Renal cortex interstitium (tissue), 11 donors: ENCODE measurements around the gene CARD19. TPM values are rescaled to one million over a fixed set of nuclear protein-coding genes. Genes with fewer than 3 reads are reported as not detected.
A peak's percentile ranks its signal among the peaks of the same experiment; 100 is the strongest.
"Not testable (repeated sequence)": the region's sequence is repeated elsewhere in the genome, so short reads cannot be mapped to it uniquely, and the experiment has no call there.

ENCODE experiments used
- DNase-seq, 11 donors: peaks; one replicate each; pipeline ENCODE4 v3.0.0-alpha.2; 2013; ENCODE audit warnings: low read depth in 9 of 11, low spot score in 4 of 11; ENCODE audit errors: extremely low read depth in 1 of 11
- polyA plus RNA-seq, 3 donors: library from polyadenylated mRNA; unstranded; fragments of 120-200 nt; gene quantifications; one replicate each; pipeline ENCODE4 v1.2.1, GENCODE V29; 2013; ENCODE audit not compliant: insufficient read length in 3 of 3

Gene CARD19
- polyA plus RNA-seq, 3 donors = 17.5 to 26.2 (median 22.5) TPM

GRCh38 chr9:93093877-93094657 lies 1.9 kb upstream of the CARD19 start:
- DNase-seq = no peak

GRCh38 chr9:93094658-93095204 lies 1.3 kb upstream of the CARD19 start:
- peak in 4 of 11 donors; percentile 26 to 48 (median 45) for DNase-seq

DNA sequence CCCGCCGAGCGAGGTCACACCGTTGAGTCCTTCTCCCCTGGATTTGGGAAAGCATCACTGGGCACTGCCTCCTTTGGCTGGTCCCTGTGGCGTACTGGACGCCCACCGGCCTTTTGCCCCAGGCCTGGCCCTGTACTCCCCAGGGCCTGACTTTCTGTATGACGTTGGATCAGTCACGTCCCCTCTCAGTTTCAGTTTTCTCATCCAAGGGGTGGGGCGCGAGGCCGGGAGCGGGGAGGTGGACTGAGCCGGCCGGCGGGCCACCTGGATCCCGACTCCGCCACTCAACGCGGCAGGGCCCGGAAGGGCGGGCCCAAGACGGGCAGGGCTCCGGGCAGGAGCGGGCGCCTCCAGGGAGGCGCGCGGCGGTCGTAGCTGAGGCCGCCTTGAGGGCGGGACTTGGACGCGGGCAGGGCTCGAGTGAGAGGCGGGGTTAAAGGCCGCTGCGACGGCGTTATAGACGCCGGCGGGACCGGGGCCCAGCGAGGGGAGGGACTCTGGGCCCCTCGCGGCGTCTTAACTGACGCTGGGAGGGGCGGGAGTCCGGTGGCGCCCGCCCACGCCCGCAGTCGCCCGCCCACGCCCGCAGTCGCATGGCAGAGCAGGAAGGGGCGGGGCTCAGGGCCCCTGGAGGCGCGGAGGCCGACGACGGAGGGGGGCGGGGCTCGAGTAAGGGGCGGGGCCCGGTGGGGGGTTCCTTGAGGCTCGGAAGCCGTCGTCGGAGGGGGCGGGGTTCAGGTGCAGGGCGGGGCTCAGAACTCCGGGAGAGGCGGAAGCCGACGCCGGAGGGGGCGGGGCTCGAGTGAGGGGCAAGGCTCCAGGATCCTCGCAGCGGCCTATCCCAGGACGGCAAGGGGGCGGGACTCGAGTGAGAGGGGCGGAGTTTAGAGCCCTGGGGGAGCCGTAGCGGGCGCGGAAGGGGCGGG lies 549 bp upstream of the CARD19 start:
- DNase-seq = peak; percentile 96 to 100 (median 99)

GRCh38 chr9:93096811-93097382 lies 880 bp downstream of the CARD19 start:
- DNase-seq = no peak

DNA sequence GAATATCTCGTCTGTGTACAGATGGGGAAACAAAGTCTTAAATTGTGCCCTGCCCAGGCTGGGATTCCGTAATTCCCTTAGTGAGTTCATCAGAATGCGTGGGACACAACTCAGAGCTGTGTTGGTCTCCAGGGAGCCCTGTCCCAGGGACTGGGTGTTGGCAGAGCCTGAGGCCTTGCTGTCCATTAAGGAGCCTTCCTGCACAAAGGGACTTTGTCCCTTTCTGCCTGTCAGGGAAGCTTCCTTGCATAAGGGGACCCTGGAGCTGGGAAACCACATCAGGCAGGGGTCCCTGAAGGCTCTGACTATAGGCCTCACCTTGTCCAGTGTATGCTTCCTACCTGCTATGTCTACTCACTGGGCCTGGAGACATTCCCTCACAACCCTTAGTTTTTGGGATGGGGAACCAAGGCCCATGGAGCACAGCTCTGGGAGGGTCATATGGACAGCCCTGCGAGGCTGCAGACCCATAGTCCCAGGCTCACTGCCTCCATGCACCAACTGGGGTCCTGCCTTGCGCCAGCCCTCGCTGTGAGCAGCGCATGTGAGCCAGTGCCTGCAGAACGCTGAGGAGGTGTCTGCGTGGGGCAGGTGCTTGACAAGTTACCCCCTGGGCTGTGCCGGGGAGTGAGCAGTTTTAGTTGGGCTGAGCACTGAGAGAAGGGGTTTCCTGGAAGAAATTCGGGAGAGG lies 1.6 kb downstream of the CARD19 start:
- DNase-seq = no peak

DNA sequence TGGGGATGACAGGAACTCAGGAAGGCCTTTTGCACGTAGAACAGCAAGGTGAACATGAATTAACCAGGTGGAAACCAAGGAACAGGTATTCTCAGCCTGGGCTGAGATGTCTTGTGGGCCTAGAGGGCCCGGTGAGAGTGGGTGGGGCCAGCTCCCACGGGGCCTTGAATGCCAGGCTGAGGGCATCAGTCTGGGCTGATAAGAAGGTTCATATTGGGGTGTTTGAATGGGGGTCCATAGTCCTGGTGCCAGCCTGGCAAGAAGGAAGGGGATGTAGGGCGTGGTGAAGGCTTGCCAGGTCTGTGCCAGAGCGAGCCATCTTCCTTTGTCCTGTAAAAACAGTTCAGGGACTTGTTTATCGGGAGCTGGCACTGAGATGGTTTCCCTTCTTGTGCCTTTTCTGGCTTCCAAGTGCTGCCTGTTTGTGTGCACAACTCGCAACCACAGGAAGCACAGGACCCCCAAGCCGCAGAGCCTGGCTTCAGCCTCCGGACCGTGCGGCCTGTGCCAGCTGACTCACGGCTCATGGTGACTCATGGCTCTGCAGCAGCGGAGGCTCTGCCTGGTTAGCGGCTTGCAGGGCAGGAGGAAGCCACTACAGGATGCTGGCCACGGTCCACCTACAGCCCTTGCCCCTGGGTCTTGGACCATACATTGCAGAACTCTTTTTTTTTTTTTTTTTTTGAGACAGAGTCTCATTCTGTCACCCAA lies 2.4 kb downstream of the CARD19 start:
- DNase-seq = peak in 1 of 11 donors; percentile 20

DNA sequence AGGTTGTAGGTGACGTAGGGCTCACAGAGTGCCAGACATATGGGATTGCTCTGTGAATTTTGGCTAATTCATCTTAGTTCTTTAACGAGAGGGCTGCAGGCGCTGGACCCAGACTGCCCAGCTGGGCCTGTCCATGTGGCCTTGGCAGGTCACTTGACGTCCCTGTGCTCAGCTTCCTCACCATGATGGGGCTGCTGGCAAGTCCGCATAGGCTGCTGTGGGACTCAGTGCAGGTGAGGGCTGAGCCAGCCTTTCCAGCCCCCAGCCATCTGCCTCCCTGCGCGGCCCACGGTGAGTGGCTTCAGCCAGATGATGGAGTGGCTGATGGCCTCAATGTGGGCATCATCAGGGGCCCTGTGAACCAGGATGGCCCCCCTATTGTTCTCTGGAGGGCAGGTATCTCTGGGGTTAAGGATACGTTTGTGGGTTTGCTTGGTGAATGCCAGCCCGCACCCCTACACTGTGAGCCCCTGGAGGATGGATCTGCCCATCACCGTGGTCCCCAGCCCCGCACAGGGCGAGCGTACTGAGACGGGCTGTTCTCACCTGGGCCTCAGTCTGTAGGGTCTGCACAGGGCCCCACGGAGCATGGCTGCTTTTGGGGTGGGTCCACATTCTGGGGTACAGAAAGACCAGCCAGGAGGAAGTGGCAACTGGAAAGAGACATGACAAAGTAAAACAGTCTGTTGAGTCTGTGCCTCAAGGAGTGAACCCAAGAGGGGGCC lies 3.7 kb downstream of the CARD19 start:
- no peak for DNase-seq

GRCh38 chr9:93100276-93100636 lies 4.2 kb downstream of the CARD19 start:
- DNase-seq = no peak

GRCh38 chr9:93101086-93101485 lies 5.1 kb downstream of the CARD19 start:
- not testable (repeated sequence) for DNase-seq

DNA sequence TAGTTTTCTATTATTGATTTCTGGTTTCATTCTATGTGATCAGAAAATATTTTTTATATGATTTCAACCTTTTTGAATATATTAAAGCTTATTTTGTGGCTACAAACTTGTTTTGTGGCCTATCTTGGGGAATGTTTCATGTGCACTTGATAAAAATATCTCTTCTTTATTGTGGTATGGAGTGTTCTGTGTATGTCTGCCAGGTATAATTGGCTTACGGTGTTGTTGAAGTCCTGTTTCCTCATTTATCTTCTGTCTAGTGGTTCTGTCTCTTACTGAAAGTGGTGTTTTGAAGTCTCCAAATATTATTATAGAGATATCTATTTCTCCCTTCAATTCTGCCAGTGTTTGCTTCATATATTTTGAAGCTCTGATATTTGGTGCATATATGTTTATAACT lies 9.6 kb downstream of the CARD19 start:
- no peak for DNase-seq

DNA sequence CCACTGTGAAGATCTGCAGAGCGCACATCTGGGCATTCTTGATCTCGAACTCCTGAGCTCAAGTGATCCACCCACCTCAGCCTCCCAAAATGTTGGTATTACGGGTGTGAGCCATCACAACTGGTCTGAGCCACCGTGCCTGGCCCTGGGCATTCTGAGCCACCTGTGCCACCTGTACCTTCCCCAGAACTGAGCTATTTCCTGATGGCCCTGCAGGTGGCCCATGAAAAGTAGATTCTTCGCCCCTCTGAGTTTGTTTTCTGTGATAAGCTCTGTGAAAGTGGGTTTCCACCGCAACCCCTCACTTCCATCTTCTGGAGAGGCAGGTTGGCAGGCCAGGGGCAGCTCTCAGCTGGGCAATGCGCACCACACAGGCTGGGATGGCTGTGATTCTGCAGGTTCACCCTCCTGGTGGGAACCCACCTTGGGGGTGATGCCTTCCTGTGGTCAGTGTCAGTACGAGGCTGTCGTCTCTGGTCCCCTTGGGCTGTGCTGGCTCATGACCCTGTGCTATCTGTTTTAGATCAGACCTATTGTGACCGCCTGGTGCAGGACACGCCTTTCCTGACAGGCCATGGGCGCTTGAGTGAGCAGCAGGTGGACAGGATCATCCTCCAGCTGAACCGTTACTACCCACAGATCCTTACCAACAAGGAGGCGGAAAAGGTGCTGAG lies 11.3 kb downstream of the CARD19 start:
- no peak for DNase-seq

DNA sequence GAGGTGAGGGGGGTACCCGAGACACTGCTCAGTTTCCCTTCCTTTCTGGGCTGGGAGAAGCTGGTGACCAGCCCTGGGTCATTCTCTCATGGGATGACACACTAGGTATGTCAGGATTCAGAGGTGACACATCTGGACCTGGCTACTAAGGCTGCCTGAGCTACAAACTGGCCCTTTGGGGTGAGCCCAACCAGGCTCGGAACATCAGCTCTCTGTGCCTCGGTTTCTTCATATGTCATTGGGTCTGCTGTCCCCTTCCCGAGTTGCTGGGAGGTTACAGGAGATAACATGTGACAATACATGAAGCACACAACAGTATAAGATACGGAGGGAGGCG lies 11.8 kb downstream of the CARD19 start:
- DNase-seq = no peak

GRCh38 chr9:93108291-93109041 lies 12.4 kb downstream of the CARD19 start:
- DNase-seq = no peak

GRCh38 chr9:93110311-93110855 lies 14.4 kb downstream of the CARD19 start:
- no peak for DNase-seq

GRCh38 chr9:93111001-93111370 lies 15.0 kb downstream of the CARD19 start:
- no peak for DNase-seq

DNA sequence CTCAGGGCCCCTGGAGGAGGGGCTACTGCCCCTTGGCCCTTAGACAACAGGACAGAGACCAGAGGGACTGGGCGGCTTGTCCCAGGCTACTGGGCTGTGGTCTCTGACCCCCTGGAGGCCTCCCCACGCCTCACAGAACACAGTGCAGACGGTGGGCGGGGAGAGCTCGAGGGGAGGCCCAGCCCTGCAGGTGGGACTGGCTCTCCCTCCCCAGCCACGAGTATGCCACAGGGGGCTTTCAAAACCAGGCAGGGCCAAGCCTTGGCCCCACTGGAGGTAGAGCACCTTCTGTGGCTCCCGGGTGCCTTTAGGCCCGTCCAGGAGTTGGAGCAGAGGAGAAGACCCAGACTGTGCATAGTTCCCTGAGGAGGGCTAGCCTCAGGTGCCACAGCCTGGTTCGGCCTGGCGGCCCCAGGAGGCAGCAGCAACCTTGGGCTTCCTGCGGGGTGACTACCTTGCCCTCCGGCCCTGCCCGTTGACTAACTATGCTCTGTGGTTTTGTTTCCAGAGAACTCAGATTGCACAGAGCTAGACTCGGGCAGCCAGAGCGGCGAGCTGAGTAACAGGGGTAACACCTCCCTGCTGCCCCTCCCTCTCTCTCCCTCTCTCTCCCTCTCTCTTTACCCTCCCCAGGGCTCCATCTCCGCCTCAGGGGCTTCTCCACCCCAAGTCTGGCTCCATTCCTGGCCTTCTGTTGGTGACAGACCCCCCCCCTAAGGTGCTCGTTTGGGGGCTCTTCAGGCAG lies 15.5 kb downstream of the CARD19 start:
- no peak for DNase-seq
